GM18519 (cell line): ENCODE data around the gene IFNK.

ENCODE experiments used
- ATAC-seq: cut with Tn5 transposase; IDR thresholded peaks from one replicate; pipeline ENCODE4 v1.9.1; 2021; ENCODE audit warnings: mild to moderate bottlenecking, moderate library complexity; ENCODE audit not compliant: unreplicated experiment, low FRiP score

IFNK gene

GRCh38 chr9:27537027-27537435 lies 12.9 kb downstream of the IFNK start:
- ATAC-seq = no peak

GRCh38 chr9:27537756-27538155 lies 13.7 kb downstream of the IFNK start:
- ATAC-seq = no peak

- ATAC-seq = no peak
Observed at GRCh38 chr9:27538647-27539046, 14.6 kb downstream of the IFNK start.

DNA sequence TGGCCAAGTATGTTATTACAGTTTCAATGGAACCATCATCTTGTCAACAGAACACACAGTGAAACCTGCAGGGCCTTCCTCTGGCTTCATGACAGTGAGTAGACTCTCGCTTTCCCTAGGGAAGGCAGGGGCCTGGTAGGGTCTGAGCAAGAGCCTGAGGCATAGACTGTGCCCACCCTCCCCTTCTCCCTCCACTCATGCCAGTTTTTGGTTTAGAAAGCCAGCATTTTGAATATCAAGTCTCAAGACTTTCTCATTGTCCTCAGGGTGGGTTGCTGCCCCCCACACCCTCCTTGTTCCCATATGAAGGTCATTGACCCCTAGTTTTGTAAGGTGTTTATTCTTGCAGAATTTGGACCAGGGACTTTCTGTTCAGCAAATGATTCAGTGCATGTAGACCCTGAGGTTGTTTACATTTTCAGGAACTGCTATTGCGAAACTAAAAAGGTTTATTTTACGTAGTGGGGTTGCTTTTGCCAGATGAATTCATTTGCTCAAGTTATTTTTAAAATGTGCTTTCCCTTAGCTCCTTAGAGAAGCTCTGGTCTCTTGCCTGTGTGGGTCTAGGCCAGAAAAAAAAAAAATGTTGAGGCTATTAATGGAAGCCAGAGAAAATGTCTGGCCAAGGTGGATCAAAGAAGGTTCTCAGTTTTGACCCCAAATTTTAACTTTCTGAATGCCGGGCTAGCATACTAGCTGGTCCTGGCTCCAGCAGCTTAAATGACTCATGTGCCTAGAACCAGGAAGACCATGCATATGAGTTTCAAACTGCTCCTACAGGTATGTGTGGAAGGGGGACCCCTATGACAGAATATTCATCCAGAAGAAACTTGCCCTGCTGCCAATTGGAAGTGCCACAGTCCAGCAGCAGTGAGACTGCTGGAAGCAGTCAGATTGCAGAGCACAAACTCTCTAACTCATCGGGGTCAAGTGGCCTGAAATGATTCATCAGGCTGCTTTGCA lies 15.7 kb downstream of the IFNK start:
- ATAC-seq = no peak

GRCh38 chr9:27540502-27540901 lies 16.4 kb downstream of the IFNK start:
- ATAC-seq = no peak

GRCh38 chr9:27541740-27542139 lies 17.6 kb downstream of the IFNK start:
- ATAC-seq = no peak

DNA sequence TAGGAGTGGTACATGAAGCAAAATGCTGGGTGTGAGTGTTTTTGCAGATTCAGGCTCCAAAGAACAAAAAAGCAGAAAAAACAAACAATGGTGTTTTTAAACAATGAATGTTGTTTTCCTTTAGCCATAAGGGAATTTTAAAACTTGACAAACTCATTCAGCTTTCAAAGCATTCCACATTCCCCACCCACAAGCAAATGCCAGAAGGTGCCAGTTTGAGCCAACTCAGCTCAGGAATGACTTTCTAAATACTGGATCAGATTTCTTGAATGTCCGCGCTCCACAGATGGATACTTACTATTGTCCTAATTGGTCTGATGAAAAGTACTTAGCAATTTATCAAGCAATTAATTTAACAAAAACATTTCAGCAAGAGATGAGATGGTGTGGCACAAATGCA lies 18.4 kb downstream of the IFNK start:
- ATAC-seq = no peak

- ATAC-seq = no peak
Observed at GRCh38 chr9:27545471-27545870, 21.4 kb downstream of the IFNK start.

DNA sequence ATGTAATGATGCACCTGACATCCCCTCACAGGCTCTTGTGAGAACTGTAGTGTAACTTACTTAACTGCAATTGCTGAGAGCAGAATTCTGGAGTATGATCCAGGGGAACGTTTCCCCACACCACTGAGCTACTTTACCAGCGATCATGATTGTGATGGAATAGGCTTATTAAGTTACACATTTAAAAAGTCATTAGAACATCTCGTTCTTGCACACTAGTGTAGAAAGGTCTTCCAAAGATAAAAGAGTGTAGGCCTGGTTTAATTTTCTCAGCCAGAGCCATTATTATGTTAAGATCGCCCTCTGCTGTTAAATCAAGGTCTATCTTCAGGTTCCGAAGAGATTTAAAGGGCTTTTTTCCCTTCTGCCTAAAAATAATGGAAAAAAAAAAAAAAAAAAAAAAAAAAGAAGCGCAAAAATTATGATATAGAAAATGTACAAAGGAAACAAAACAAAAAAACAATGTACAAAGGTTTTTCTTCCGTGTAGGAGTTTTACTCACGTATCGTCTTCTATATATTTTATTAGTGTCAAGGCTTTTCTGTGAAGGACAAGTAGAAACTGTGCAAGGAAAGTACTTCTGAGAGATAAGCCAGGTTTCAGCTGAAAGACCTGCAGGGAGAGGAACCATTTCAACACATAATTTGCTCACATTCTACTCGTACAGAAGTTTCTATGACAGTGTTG lies 24.1 kb downstream of the IFNK start:
- no peak for ATAC-seq

DNA sequence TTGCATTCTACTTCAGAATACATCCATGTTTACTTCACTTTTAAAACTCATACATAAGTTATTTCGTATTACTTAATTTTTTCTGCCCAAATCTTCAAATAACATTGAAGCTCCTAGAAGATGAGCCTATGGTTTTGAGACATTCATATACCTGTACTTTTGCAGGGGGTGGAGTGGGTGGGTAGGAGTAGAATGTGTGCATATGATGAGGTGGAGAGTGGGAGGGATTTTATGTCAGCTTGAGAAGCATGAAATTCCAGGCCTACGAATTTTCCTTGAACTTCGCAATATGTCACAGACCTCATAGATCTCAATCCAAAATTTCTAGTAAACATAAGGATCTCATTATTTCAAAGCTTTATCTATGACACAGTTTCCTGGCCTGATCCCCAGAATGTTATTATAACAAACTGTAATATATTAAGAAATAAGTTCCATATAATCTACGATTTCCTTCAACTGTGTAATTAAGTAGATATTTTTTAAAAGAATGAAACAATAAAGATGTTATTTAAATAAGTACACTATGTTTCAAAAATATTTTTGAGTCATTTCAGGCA lies 25.2 kb downstream of the IFNK start:
- no peak for ATAC-seq

- ATAC-seq = no peak
Observed at GRCh38 chr9:27554712-27555111, 30.6 kb downstream of the IFNK start.

DNA sequence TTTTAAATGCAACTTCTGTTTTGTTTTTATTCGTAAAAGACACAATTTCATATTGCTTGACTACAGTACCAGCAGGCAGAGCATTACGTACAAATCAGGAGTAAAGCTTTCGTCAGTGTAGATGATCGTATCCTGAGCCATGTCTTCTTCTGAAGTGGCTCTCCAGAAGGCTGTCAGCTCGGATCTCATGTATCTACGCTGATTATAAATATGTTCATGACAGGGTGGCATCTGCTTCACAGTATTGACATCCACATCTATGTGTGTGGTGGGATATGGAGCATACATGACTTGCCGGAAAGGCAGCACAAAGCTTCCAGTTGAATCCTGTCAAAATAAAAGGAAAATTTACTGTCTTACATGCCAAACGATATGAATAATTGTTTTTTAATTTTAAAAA lies 32.4 kb downstream of the IFNK start:
- ATAC-seq = no peak

DNA sequence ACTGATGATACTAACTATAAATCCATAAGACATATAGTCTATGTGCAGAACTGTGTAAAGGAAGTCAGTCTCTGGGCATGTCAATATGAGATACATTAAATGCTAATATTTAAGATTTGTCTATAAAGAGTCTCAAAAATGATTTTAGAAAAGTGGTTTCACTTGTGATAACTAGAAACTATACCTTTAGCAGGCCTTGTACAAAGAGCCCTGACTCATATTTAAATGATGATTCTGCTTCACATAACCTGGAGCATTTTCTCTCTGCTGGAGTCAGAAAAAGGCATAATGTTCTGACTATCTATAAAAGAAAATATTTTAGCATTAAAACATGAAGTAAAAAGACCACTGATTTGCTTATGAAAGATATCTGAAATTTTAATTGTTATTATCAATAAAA lies 34.2 kb downstream of the IFNK start:
- ATAC-seq = no peak

DNA sequence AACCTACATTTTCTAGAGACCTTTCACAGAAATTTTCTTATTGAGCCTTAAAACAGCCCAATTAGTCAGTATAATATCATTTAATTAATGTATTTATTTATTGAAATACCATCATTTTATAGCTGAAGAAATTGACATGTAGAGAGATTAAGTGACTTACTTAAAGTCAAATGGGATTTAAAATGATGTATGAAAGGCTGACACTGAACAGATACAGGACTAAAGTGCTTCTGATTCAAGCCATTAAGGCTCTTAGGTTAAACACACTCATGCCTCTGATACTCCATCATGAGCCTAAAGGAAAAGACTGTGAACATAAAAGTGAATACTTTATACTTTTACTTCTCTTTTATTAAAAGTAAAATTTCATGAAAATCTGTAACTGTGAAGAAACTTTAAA lies 36.4 kb downstream of the IFNK start:
- no peak for ATAC-seq

DNA sequence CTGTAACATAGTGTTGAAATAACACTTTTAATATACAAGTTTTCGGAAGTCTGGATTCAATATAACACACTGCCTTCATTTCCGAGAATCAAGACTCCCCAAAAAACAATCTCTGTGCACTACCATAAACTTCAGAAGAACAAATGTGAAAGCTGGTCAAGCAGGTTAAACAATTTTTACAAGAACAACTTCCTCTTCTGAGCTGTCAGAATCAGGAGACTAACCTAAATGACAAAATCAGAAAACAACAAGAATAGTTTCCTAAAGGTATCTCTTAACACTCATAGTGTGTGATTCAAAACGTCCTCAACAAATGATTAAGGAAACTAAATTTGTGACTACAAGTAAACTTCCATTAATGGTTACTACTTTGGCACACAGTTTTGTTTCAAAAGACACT lies 37.6 kb downstream of the IFNK start:
- peak; percentile 66 for ATAC-seq

DNA sequence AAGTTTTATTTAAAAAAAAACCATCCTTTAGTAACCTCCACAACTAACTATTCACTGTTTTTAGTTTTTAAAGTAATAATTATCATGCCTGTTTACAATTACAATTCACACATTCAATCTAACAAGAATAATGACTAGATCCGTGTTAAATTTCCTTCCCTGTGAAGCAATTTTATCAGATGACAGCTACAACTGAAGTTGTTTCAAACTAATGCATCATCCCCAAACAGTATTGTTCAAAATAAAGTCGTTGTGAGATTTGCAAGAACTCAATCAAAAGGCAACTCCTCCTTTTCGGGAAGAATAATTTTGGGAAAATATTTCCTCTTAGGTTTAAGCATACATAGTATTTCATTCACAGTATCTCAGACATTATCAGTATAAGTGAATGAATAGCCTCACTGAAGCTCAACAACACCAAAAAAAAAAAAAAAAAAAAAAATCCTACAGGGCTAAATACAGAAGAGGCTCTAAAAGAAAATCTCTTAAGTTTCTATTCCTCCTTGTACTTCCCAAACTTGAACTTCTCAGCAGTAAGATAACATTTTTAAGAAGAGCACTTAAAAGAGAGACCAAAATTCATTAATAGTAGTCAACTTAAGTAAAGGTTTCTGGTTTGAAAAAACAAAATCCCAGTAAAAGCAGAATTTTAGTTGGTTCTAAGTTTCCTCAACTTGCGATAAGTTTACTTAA lies 39.8 kb downstream of the IFNK start:
- no peak for ATAC-seq

DNA sequence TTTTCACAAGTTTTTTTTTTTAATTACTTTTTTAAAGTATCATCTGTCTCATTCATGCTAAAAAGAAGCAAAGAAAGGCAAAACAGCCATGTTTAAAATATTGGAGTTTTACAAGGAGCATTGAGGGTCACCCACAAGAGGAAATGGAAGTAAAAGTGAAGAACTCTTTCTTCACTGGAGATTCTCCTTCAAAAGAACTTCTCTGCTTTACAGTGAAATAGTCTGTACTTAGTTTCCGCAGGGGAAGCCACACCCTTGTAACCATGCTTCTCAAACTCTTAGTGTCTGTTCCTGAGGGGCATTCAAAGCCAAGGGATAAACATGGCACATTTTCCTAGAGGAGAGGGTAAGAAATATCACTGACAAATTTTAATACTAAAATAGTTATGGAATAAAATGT lies 40.6 kb downstream of the IFNK start:
- ATAC-seq = no peak

- ATAC-seq = no peak
Observed at GRCh38 chr9:27565696-27566095, 41.6 kb downstream of the IFNK start.

DNA sequence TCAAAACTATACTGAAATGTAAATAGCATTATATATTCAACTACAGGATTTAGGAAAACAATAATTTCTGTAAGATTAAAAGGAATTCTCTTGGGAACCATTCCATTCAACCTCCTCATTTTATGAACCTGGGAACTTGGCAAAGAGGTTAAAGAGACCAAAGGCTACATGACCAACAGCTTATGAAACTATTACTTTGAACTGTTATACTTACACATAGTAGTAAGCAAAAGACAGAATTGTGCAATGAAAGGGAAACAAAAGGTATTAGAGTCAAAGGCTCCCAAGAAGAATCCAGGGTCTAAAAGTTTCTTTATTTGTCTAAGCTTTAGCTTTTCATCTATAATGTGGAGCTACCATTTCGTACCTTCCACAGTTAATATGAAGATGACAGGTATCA lies 42.0 kb downstream of the IFNK start:
- ATAC-seq = no peak

DNA sequence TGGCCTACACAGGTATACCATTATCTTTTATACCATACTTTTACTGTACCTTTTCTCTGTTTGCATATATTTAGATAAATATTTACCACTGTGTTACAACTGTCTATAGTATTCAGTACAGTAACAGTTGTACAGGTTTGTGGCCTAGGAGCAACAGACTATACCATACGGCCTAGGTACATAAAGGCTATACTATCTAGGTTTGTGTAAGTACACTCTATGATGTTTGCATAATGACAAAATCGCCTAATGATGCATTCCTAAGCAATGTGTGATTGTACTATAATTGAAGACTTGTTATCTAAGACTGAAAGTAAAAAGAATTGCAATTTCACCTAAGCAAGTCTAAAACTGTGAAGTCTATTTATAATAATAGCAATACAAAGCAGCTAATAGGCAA lies 45.3 kb downstream of the IFNK start:
- ATAC-seq = no peak

DNA sequence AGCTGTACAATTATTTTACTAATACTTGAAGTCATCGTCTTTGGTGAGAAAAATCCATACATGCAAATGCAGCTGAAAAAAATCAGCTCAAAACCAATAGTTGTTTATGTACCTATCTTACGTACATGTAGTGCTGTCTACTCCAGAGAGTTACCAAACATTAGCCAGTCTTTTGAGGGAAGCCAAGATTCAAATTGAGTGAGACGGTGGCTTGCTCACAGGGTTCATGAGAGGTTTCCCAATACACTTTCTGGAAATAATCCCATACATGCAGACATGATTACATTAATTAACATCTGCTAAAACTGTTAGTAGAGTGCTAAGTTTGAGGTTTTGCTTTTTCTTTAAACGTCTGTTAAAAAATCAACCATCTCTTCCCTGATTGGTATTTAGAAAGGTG lies 46.9 kb downstream of the IFNK start:
- no peak for ATAC-seq
